GM23338 (cell line): ENCODE results near the gene CBX2. TPM values are rescaled to one million over a fixed set of nuclear protein-coding genes. Genes with fewer than 3 reads are reported as not detected.

Experiments
- ATAC-seq: fragments of 200-7000 bp; cut with Tn5 transposase; 3 replicates; pipeline ENCODE4 v1.9.1; 2020
- DNase-seq: peaks from one replicate; pipeline ENCODE4 v3.0.0-alpha.2; 2015; ENCODE audit warnings: low spot score
- H2AFZ ChIP-seq: fragments of 200-600 bp; sonication (generic); 2 replicates; pipeline ENCODE4 v1.8.0; 2016; ENCODE audit warnings: antibody characterized with exemption, mild to moderate bottlenecking, moderate library complexity
- H3F3A ChIP-seq: fragments of 200-600 bp; sonication (generic); replicated peaks from 2 replicates; pipeline ENCODE4 v1.8.0; 2017; ENCODE audit warnings: antibody characterized with exemption, mixed run types, low read depth
- H3K27ac ChIP-seq: fragments of 200-600 bp; sonication (generic); 2 replicates; pipeline ENCODE4 v1.6.1; 2016; ENCODE audit warnings: low read depth
- H3K27me3 ChIP-seq: fragments of 200-600 bp; sonication (generic); 2 replicates; pipeline ENCODE4 v1.8.0; 2016; ENCODE audit warnings: mild to moderate bottlenecking, mixed run types, moderate library complexity; ENCODE audit not compliant: insufficient read depth
- H3K36me3 ChIP-seq: fragments of 200-600 bp; sonication (generic); 2 replicates; pipeline ENCODE4 v1.8.0; 2016; ENCODE audit warnings: mild to moderate bottlenecking; ENCODE audit not compliant: insufficient read depth
- H3K4me1 ChIP-seq: fragments of 200-600 bp; sonication (generic); 2 replicates; pipeline ENCODE4 v1.8.0; 2016; ENCODE audit warnings: mild to moderate bottlenecking, moderate library complexity; ENCODE audit not compliant: insufficient read depth
- H3K4me2 ChIP-seq: fragments of 200-600 bp; sonication (generic); 2 replicates; pipeline ENCODE4 v1.7.1; 2017; ENCODE audit warnings: mixed run types
- H3K4me3 ChIP-seq: fragments of 200-600 bp; sonication (generic); 2 replicates; pipeline ENCODE4 v1.6.1; 2016; ENCODE audit warnings: mixed run types
- H3K79me2 ChIP-seq: fragments of 200-600 bp; sonication (generic); replicated peaks from 2 replicates; pipeline ENCODE4 v1.8.0; 2017; ENCODE audit warnings: mild to moderate bottlenecking; ENCODE audit not compliant: insufficient read depth
- H3K9me2 ChIP-seq: fragments of 200-600 bp; sonication (generic); 2 replicates; pipeline ENCODE4 v1.8.0; 2017; ENCODE audit not compliant: insufficient read depth
- H4K20me1 ChIP-seq: fragments of 200-600 bp; sonication (generic); replicated peaks from 2 replicates; pipeline ENCODE4 v1.8.0; 2017; ENCODE audit warnings: mild to moderate bottlenecking; ENCODE audit not compliant: insufficient read depth
- H3K27ac Mint-ChIP-seq: 2 replicates; pipeline ENCODE4 v1.8.0; 2020; ENCODE audit warnings: inconsistent platforms, mild to moderate bottlenecking, moderate library complexity, mixed read lengths
- H3K27me3 Mint-ChIP-seq: 3 replicates; pipeline ENCODE4 v1.8.0; 2022; ENCODE audit warnings: low read depth, mild to moderate bottlenecking, moderate library complexity, mixed read lengths, inconsistent platforms; ENCODE audit not compliant: insufficient read depth, poor library complexity
- H3K36me3 Mint-ChIP-seq: 3 replicates; pipeline ENCODE4 v1.8.0; 2021; ENCODE audit warnings: low read depth, mild to moderate bottlenecking, inconsistent platforms, moderate library complexity, mixed read lengths
- H3K4me1 Mint-ChIP-seq: 3 replicates; pipeline ENCODE4 v1.8.0; 2020; ENCODE audit warnings: mild to moderate bottlenecking, inconsistent platforms, mixed read lengths
- H3K4me3 Mint-ChIP-seq: 3 replicates; pipeline ENCODE4 v1.8.0; 2021; ENCODE audit warnings: moderate library complexity, mild to moderate bottlenecking, inconsistent platforms, mixed read lengths
- H3K9me3 Mint-ChIP-seq: 3 replicates; pipeline ENCODE4 v1.8.0; 2020; ENCODE audit warnings: moderate library complexity, mild to moderate bottlenecking, inconsistent platforms, mixed read lengths
- CREB1 ChIP-seq: fragments of 250-450 bp; sonication (Bioruptor Pico); IDR thresholded peaks from 2 replicates; pipeline ENCODE4 v1.5.0; 2020; ENCODE audit warnings: low read depth, mild to moderate bottlenecking, moderate library complexity
- CTCF ChIP-seq, 2 experiments: fragments of 200-600 bp in 1 of 2; sonication (generic) in 1 of 2; conservative IDR thresholded peaks; 2 replicates each; pipeline versions ENCODE4 v1.5.1 to v1.6.1; 2016 to 2017; ENCODE audit warnings: antibody characterized with exemption in 2 of 2, low read depth in 2 of 2, mild to moderate bottlenecking in 2 of 2, moderate library complexity in 1 of 2
- EZH2 ChIP-seq: fragments of 200-600 bp; sonication (generic); IDR thresholded peaks from one replicate; pipeline ENCODE4 v1.8.0; 2017; ENCODE audit warnings: antibody characterized with exemption, mild to moderate bottlenecking, low read depth; ENCODE audit not compliant: unreplicated experiment
- EZH2phosphoT487 ChIP-seq: fragments of 200-600 bp; sonication (generic); IDR thresholded peaks from one replicate; pipeline ENCODE4 v1.8.1; 2018; ENCODE audit warnings: antibody characterized with exemption; ENCODE audit not compliant: unreplicated experiment
- JUNB ChIP-seq: IDR thresholded peaks from one replicate; pipeline ENCODE4 v1.6.1; 2016; ENCODE audit warnings: antibody characterized with exemption; ENCODE audit not compliant: unreplicated experiment
- NANOG ChIP-seq: IDR thresholded peaks from 2 replicates; pipeline ENCODE4 v1.6.1; 2016; ENCODE audit warnings: antibody characterized with exemption, borderline replicate concordance
- POLR2AphosphoS5 ChIP-seq: IDR thresholded peaks from 2 replicates; pipeline ENCODE4 v1.6.1; 2016; ENCODE audit warnings: antibody characterized with exemption, low read depth
- REST ChIP-seq: IDR thresholded peaks from one replicate; pipeline ENCODE4 v1.6.1; 2018; ENCODE audit warnings: antibody characterized with exemption; ENCODE audit not compliant: unreplicated experiment
- STAT1 ChIP-seq: IDR thresholded peaks from one replicate; pipeline ENCODE4 v1.6.1; 2016; ENCODE audit warnings: antibody characterized with exemption; ENCODE audit not compliant: unreplicated experiment
- ZNF114 ChIP-seq: fragments of 250-450 bp; sonication (Bioruptor Pico); IDR thresholded peaks from 2 replicates; pipeline ENCODE4 v1.5.0; 2020; ENCODE audit warnings: mild to moderate bottlenecking, moderate library complexity
- ZNF331 ChIP-seq: fragments of 250-450 bp; sonication (Bioruptor Pico); IDR thresholded peaks from 2 replicates; pipeline ENCODE4 v1.5.0; 2020; ENCODE audit warnings: low read depth, mild to moderate bottlenecking, moderate library complexity
- ZNF462 ChIP-seq: fragments of 250-450 bp; sonication (Bioruptor Pico); IDR thresholded peaks from 2 replicates; pipeline ENCODE4 v1.5.0; 2020; ENCODE audit warnings: mild to moderate bottlenecking, moderate library complexity
- polyA plus RNA-seq: library from polyadenylated mRNA; unstranded; fragments of >200 nt; fragmentation: Nextera tagmentation; extraction: Ambion mirVana; gene quantifications from 2 replicates; pipeline ENCODE4 v1.2.1, GENCODE V29; 2016
- total RNA-seq: library from RNA; depleted of rRNA; stranded (reverse); fragments of >200 nt; shearing (Covaris generic); gene quantifications from 2 replicates; pipeline ENCODE4 v1.2.3, GENCODE V29; 2014
- TF ChIP-seq, protein P1 (sequence below): IDR thresholded peaks from 2 replicates; pipeline ENCODE4 v1.6.1; 2016; ENCODE audit warnings: antibody characterized with exemption

The CBX2 gene
- total and polyA plus RNA-seq, 2 experiments from 2014 or later, result 26.6 to 114 TPM

DNA sequence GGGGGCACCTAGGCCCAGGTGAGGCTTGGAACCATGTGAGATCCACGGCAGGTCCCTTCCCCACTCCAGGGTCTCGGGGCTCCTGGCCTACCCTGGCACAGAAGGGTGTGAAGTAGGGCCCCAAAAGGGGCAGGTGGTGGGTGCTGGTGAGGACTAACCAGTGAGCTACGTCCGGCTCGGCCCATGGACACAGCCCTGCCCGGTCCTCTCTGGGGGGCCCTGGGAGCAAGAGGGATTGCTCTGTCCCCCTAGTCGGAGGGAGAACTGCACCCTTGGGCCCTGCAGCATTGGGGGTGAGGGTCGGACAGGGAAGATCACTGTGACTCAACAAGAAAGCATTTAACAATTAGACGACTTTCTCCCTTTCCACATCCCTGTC is 44.3 kb upstream of the CBX2 start:
- no peak overlapping the region for H3K4me3 ChIP-seq
- DNase-seq (no peak), ATAC-seq (no peak)
- no peak overlapping the region for H2AFZ ChIP-seq
- no peak overlapping the region for H3K27ac Mint-ChIP-seq
- TF ChIP-seq NANOG (no peak), ZNF114 (CRISPR knock-in tag) (no peak), JUNB (no peak), ZNF331 (CRISPR knock-in tag) (no peak), POLR2AphosphoS5 (no peak), EZH2 (no peak), STAT1 (no peak), REST (no peak), CTCF (conservative IDR thresholded peaks at IDR 0.05; ENCODE audit: low read depth in 2 of 2) (no peak), ZNF462 (no peak), CREB1 (CRISPR knock-in tag) (no peak), EZH2phosphoT487 (no peak)
- TF ChIP-seq, protein P1, sequence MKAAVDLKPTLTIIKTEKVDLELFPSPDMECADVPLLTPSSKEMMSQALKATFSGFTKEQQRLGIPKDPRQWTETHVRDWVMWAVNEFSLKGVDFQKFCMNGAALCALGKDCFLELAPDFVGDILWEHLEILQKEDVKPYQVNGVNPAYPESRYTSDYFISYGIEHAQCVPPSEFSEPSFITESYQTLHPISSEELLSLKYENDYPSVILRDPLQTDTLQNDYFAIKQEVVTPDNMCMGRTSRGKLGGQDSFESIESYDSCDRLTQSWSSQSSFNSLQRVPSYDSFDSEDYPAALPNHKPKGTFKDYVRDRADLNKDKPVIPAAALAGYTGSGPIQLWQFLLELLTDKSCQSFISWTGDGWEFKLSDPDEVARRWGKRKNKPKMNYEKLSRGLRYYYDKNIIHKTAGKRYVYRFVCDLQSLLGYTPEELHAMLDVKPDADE, result no peak
- H3K4me1 ChIP-seq, result no peaks in the 10 kb centered on the region
- no peaks in the 10 kb centered on the region for H4K20me1 ChIP-seq
- H3K36me3 Mint-ChIP-seq, result no peaks in the 10 kb centered on the region
- peaks cover 16% of the 10 kb centered on the region for H3K27me3 Mint-ChIP-seq
- no peaks in the 10 kb centered on the region for H3K27me3 ChIP-seq
- no peaks in the 10 kb centered on the region for H3K36me3 ChIP-seq
- no peaks in the 10 kb centered on the region for H3K4me1 Mint-ChIP-seq
- no peak overlapping the region for H3K4me3 Mint-ChIP-seq
- no peaks in the 10 kb centered on the region for H3K9me2 ChIP-seq
- no peaks in the 10 kb centered on the region for H3F3A ChIP-seq
- no peaks in the 10 kb centered on the region for H3K79me2 ChIP-seq
- no peak overlapping the region for H3K27ac ChIP-seq
- H3K9me3 Mint-ChIP-seq, result no peaks in the 10 kb centered on the region
- no peak overlapping the region for H3K4me2 ChIP-seq
